Activated naive CD4-positive, alpha-beta T cell (primary cell): ENCODE results near the gene STK38L.

Source experiments
- DNase-seq, 4 experiments: peaks; one replicate each; lab custom pipeline; 2025; lab: John Stamatoyannopoulos, UW

STK38L gene

DNA sequence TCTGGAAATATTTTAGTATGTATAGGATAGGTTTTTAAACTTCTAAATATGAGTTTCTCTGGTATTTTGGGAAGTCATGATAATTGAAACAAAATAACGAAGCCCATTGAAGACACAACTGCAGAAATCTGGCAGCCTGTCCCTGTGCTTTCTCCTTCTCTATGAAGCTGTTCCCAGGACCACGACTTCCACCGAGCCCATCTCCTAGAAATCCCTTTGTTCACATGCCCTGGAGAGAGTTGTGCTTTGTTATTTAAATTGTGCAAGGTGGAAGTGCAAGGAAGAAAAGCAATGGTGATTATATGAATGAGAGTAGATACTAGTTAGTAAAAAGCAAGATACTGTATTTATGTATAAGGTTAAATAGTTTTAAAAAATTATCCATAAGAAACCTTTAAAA, 32.2 kb downstream of the STK38L start:
- no peak for DNase-seq

- DNase-seq, result no peak
Observed at GRCh38 chr12:27277846-27278260, 33.8 kb downstream of the STK38L start.

DNA sequence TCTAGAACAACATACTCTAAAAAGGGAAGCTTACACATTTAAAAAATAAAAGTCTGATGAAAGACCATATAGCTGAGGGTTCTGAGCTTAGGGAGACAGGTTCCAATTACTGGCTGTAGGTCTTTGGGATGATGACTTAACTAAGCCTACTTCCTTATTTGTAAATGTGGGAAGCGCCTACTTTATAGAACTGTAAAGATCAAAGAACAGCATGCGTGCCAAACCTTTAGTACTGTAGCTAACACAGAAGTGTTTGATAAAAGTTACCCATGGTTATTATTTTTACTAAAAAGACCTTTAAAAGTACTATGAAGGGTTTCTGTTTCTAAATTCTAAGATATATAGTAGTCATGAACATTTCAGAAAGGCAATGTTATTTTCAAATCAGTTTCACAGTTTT, 35.7 kb downstream of the STK38L start:
- no peak for DNase-seq

GRCh38 chr12:27280412-27280811, 36.3 kb downstream of the STK38L start:
- DNase-seq, result no peak

- no peak for DNase-seq
Observed at GRCh38 chr12:27282754-27283153, 38.7 kb downstream of the STK38L start.

GRCh38 chr12:27284021-27284420, 39.9 kb downstream of the STK38L start:
- DNase-seq, result no peak

- no peak for DNase-seq
Observed at GRCh38 chr12:27284751-27285150, 40.7 kb downstream of the STK38L start.

DNA sequence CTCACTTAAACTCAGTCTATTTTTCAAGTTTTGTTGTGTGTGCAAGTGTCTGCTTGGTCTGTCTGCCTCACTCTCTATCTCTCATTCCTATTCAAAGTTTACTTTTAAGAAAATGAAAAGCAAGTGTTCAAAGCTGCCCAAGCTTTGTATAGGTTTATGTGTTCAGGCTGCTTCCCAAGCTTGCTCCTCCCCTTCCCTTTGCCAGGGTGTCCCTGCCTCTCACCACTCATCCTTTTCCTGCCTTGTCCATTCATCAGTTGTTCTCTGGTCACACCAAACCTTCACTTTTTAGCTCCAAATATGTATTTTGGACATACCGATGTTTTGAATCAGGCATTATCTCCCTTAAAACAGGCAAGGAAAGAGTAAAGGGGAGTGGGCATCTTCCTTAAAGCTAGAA, 41.3 kb downstream of the STK38L start:
- no peak for DNase-seq

DNA sequence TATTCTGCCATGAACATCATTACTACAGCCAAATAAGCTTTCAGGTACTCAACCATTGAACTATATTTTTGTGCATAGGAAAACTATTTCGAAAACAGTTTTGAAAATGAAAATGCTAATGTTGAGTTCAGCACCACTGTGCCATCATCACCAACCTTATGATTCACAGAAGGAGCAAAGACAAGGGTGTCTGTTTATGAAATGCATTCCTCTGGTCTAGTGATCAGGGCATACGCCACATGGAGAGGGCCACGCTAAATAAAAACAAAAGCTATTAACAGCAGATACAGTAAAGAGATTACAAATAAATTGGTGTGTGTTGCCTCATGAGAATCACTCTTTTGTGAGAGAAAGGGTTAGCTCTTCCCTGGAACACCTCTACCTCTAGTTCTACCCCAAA, 45.3 kb downstream of the STK38L start:
- DNase-seq, result no peak

DNA sequence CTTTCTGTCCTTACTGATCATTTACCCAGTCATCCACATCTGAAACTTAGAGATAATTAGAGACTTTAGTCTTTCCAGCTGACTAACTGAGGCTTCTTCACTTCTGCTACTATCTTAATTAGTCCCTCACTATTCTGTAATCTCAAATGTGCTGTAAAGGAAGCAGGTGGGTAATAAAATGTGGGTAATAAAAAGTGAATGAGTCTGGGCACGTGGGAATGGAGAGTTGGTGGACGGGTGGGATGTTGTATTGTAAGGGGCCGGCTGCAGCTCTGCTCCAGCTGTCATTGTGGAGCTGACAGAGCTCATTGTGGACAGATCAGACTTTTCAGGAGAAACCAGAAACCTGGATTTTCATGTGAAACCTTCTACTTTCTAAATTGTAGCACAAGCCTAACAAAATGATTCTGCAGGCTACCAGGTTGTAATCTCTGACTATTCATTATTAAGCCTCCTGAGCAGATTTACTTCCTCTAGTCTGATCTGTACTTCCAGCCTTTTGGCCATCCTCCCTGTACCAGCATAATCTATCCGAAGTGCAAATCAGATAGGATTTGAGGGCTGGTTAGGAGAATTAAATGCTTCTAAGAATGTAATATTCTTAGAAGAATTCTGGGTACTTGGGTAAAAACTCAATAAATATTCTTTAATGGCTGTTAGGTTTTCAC, 46.5 kb downstream of the STK38L start:
- DNase-seq, result no peak

DNA sequence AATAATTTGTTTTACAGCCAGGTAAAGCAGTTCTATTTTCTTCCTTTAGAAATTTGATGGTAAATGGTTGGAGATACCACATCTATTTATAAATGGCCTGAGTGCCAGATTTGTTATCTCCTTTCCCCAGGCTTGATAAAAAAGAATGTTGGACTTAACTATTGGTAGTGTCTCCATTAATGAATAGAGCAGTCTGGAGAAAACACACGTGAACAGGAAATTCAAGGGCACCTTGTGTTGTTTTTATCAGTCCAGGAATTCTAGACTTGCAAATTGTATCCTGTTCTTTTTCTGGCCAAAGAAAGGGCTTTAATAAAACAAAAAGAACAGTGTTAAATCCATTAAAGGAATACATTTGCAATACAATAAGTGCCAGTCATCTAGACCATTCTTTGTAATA, 47.8 kb downstream of the STK38L start:
- no peak for DNase-seq

GRCh38 chr12:27292718-27293117, 48.6 kb downstream of the STK38L start:
- DNase-seq, result no peak

DNA sequence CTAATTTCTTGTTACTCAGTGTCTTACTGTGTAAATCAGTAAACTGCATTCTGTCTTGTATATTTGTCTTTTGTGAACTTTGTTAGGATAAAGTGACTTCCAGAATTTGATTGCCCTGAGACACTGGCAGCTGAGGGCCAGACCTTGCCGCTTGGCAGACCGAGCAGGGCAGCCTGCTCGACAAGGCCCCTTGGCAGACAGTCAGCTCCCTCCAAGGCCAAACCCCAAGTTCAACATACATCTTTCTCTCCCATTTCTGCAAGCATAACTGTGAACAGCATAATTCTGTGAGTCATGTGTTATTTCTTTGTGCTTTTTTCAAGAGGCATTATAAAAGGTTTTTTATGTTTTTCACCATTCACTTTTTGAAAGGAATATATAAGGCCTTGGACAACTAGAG, 49.4 kb downstream of the STK38L start:
- no peak for DNase-seq

GRCh38 chr12:27296674-27297073, 52.6 kb downstream of the STK38L start:
- no peak for DNase-seq

- no peak for DNase-seq
Observed at GRCh38 chr12:27297566-27297965, 53.5 kb downstream of the STK38L start.

GRCh38 chr12:27299102-27299501, 55.0 kb downstream of the STK38L start:
- no peak for DNase-seq

GRCh38 chr12:27300226-27300625, 56.1 kb downstream of the STK38L start:
- DNase-seq, result no peak

DNA sequence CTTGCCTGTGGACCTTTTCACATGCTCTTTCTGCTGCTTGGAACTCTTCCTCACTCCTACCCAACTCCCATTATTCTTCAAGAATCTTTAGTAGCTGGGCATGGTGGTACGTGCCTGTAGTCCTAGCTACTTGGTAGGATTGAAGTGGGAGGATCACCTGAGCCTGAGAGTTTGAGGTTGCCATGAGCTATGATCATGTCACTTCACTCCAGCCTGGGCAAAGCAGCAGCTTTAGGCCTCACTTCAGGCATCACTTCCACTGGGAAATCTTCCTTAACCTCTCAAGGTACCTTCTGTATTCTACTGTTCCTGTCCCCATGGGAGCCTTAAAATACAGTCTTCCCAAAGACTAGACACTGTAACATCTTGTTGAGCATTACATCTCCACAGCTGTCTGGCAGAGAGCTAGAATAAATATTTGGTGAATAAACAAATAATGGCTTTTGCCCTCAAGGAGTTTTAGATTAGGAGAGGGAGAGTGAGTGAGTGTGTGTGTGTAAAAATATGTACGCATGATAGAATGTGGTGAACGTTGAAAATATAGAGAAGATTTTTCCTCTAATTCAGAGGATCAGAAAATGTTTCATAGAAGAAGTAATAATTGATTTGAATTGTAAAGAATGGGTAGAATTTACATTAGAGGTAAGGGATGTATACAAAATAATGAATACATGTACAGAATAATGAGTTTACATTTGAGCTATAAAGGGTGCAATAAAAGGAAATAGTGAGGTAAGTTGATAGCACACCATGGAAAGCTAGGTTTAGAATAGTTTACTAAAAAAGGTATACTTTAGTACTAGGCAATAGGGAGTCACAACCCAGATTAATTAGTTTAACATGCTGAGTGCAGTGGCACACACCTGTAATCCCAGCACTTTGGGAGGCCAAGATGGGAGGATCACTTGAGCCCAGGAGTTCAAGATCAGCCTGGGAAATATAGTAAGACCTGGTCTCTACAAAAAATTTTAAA, 59.3 kb downstream of the STK38L start:
- no peak for DNase-seq

DNA sequence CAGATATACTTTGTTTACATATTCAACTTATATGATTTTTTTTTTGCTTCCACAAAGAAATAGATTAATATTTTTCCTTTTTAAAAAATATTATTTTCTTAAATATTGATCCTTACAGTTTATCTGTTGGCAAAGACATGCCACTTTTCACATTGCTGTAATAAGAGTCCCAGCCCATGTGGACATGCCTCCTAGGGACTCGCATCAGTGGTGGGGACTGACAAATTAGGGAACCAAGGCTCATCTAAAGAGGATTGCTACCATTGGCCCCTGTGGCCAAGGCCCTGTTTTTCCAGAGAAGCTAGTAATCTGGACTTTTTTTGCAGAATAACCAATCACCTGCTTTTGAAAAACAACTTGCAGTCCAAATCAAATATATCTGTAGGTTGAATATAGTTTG, 60.8 kb downstream of the STK38L start:
- no peak for DNase-seq

- DNase-seq, result no peak
Observed at GRCh38 chr12:27305673-27306456, 61.8 kb downstream of the STK38L start.

GRCh38 chr12:27309293-27309994, 65.4 kb downstream of the STK38L start:
- DNase-seq, result no peak

- no peak for DNase-seq
Observed at GRCh38 chr12:27309995-27310315, 65.9 kb downstream of the STK38L start.
